Neutrophil (primary cell): ENCODE results near the gene LARGE1.

Experiments used
- H3K27ac ChIP-seq: fragments of 200-600 bp; sonication (generic); 2 replicates; pipeline ENCODE4 v1.5.1; 2016; ENCODE audit warnings: mild to moderate bottlenecking, moderate library complexity
- H3K27me3 ChIP-seq: fragments of 200-600 bp; sonication (generic); 2 replicates; pipeline ENCODE4 v1.6.0; 2016; ENCODE audit warnings: mild to moderate bottlenecking
- H3K36me3 ChIP-seq: fragments of 200-600 bp; sonication (generic); 2 replicates; pipeline ENCODE4 v1.5.1; 2017
- H3K4me1 ChIP-seq, 2 experiments: fragments of 200-600 bp in 1 of 2; sonication (generic) in 1 of 2; 1 replicate in 1 of 2; 2 replicates in 1 of 2; pipeline versions ENCODE4 v1.5.1 to v1.6.1; 2013 to 2016; ENCODE audit warnings: low read depth in 1 of 2, low read length in 1 of 2, mild to moderate bottlenecking in 1 of 2, moderate library complexity in 1 of 2; ENCODE audit not compliant: control insufficient read depth in 1 of 2, insufficient read depth in 1 of 2
- H3K4me3 ChIP-seq, 2 experiments: fragments of 200-600 bp in 1 of 2; sonication (generic) in 1 of 2; 1 replicate in 1 of 2; 2 replicates in 1 of 2; pipeline ENCODE4 v1.5.1; 2013 to 2016; ENCODE audit warnings: low read depth in 1 of 2, low read length in 1 of 2, mild to moderate bottlenecking in 1 of 2, moderate library complexity in 1 of 2
- H3K9me3 ChIP-seq: fragments of 200-600 bp; sonication (generic); 2 replicates; pipeline ENCODE4 v1.5.1; 2016
- CTCF ChIP-seq: fragments of 200-600 bp; sonication (generic); IDR thresholded peaks from 2 replicates; pipeline ENCODE4 v1.5.1; 2016; ENCODE audit warnings: antibody characterized with exemption

LARGE1 gene

GRCh38 chr22:33440756-33441155 is 479.5 kb downstream of the LARGE1 start:
- H3K9me3 ChIP-seq = no peaks in the 10 kb centered on the region
- no peak overlapping the region for H3K4me3 ChIP-seq
- H3K27me3 ChIP-seq = no peaks in the 10 kb centered on the region
- H3K27ac ChIP-seq = no peak overlapping the region
- H3K4me1 ChIP-seq = no peaks in the 10 kb centered on the region
- H3K36me3 ChIP-seq = no peaks in the 10 kb centered on the region
- no peak for TF ChIP-seq CTCF

- Histone ChIP-seq H3K4me1 (no peaks in the 10 kb centered on the region), H3K36me3 (no peaks in the 10 kb centered on the region), H3K9me3 (no peaks in the 10 kb centered on the region), H3K4me3 (no peak overlapping the region), H3K27me3 (no peaks in the 10 kb centered on the region), H3K27ac (no peak overlapping the region)
- no peak for TF ChIP-seq CTCF
Measured at GRCh38 chr22:33438273-33438672, 482.0 kb downstream of the LARGE1 start.

- Histone ChIP-seq H3K27ac (no peak overlapping the region), H3K9me3 (no peaks in the 10 kb centered on the region), H3K27me3 (no peaks in the 10 kb centered on the region), H3K36me3 (no peaks in the 10 kb centered on the region), H3K4me3 (no peak overlapping the region), H3K4me1 (no peaks in the 10 kb centered on the region)
- no peak for TF ChIP-seq CTCF
Measured at GRCh38 chr22:33431300-33431699, 489.0 kb downstream of the LARGE1 start.

DNA sequence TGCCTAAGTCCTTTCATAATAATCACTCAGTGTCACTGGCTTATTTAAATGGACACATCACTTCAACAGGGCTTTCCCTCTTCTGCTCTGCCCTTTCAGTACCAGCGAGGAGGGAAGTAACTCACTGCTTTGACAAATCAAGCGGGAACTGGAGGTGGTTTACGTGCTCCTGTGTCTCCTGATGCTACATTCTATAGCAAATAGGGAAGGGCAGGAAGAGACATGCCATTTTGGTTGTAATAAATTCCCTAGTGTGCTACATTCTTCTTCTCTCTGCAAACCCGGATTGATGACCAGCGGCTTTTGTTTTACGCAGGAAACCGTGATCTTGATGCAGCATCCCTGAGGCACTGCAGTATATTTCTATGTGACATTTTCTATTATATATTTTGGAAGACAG is 491.0 kb downstream of the LARGE1 start:
- Histone ChIP-seq H3K27me3 (no peaks in the 10 kb centered on the region), H3K4me1 (no peaks in the 10 kb centered on the region), H3K9me3 (no peaks in the 10 kb centered on the region), H3K4me3 (no peak overlapping the region), H3K27ac (no peak overlapping the region), H3K36me3 (no peaks in the 10 kb centered on the region)
- TF ChIP-seq CTCF = no peak

DNA sequence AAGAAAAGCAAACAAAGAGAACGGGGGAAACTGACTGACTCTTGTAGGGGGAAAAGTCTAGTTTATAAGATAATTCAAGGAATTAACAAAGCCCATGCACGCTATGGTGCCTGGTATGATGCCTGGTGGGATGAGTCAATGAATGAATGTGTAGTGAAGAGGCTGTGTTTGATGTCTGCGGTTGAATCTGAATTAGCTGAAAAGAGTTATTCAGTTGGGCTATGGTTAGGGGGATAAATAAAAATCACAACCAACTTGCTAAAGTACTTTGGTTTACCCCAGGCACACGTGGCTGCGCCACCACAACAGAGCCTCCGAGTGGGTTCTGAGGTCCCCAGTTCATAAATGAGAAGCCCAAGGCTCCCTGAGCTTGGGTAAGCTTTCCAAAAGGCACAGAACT is 492.8 kb downstream of the LARGE1 start:
- no peaks in the 10 kb centered on the region for H3K27me3 ChIP-seq
- H3K36me3 ChIP-seq = no peaks in the 10 kb centered on the region
- H3K4me3 ChIP-seq = no peak overlapping the region
- TF ChIP-seq CTCF = no peak
- H3K4me1 ChIP-seq = no peaks in the 10 kb centered on the region
- H3K9me3 ChIP-seq = no peaks in the 10 kb centered on the region
- no peak overlapping the region for H3K27ac ChIP-seq

- H3K9me3 ChIP-seq = no peaks in the 10 kb centered on the region
- no peak for TF ChIP-seq CTCF
- no peaks in the 10 kb centered on the region for H3K27me3 ChIP-seq
- H3K27ac ChIP-seq = no peak overlapping the region
- H3K4me3 ChIP-seq = no peak overlapping the region
- H3K4me1 ChIP-seq = no peaks in the 10 kb centered on the region
- no peaks in the 10 kb centered on the region for H3K36me3 ChIP-seq
Measured at GRCh38 chr22:33426451-33426850, 493.8 kb downstream of the LARGE1 start.
